Loucy (cell line): ENCODE measurements around the gene PRRX2.

Experiments used
- H2AFZ ChIP-seq: fragments of 200-600 bp; sonication (generic); 2 replicates; pipeline ENCODE4 v1.6.0; 2016; ENCODE audit warnings: antibody characterized with exemption, mild to moderate bottlenecking, low read length, moderate library complexity
- H3F3A ChIP-seq: fragments of 200-600 bp; 2 replicates; pipeline ENCODE4 v1.6.0; 2016; ENCODE audit warnings: antibody characterized with exemption, low read depth, mild to moderate bottlenecking
- H3K27me3 ChIP-seq: fragments of 200-600 bp; sonication (generic); 2 replicates; pipeline ENCODE4 v1.6.1; 2014; ENCODE audit warnings: low read length, mild to moderate bottlenecking; ENCODE audit not compliant: insufficient read depth, poor library complexity, severe bottlenecking
- H3K36me3 ChIP-seq: fragments of 200-600 bp; sonication (generic); 2 replicates; pipeline ENCODE4 v1.6.1; 2016; ENCODE audit warnings: low read length; ENCODE audit not compliant: insufficient read depth
- H3K4me1 ChIP-seq: fragments of 200-600 bp; sonication (generic); 2 replicates; pipeline ENCODE4 v1.5.1; 2014; ENCODE audit warnings: low read length, mild to moderate bottlenecking; ENCODE audit not compliant: insufficient read depth, poor library complexity, severe bottlenecking
- H3K4me2 ChIP-seq: fragments of 200-600 bp; sonication (generic); 2 replicates; pipeline ENCODE4 v1.6.0; 2014; ENCODE audit warnings: antibody characterized with exemption, low read length, low read depth, mild to moderate bottlenecking; ENCODE audit not compliant: poor library complexity, severe bottlenecking
- H3K4me3 ChIP-seq: fragments of 200-600 bp; sonication (generic); 2 replicates; pipeline ENCODE4 v1.5.1; 2014; ENCODE audit warnings: low read length, mild to moderate bottlenecking, mixed read lengths; ENCODE audit not compliant: poor library complexity, severe bottlenecking
- H3K79me2 ChIP-seq: fragments of 200-600 bp; sonication (generic); 2 replicates; pipeline ENCODE4 v1.6.1; 2014; ENCODE audit warnings: low read length; ENCODE audit not compliant: insufficient read depth
- H3K9ac ChIP-seq: fragments of 200-600 bp; sonication (generic); 2 replicates; pipeline ENCODE4 v1.6.0; 2014; ENCODE audit warnings: mild to moderate bottlenecking, low read depth, low read length, moderate library complexity; ENCODE audit not compliant: poor library complexity, severe bottlenecking
- H3K9me2 ChIP-seq: fragments of 200-600 bp; sonication (generic); replicated peaks from 2 replicates; pipeline ENCODE4 v1.6.1; 2016; ENCODE audit warnings: low read depth, low read length, mixed read lengths
- H3K9me3 ChIP-seq: fragments of 200-600 bp; sonication (generic); 2 replicates; pipeline ENCODE4 v1.6.1; 2014; ENCODE audit warnings: mild to moderate bottlenecking, antibody characterized with exemption, low read length, low read depth; ENCODE audit not compliant: insufficient read depth
- H4K20me1 ChIP-seq: fragments of 200-600 bp; sonication (generic); 2 replicates; pipeline ENCODE4 v1.6.0; 2014; ENCODE audit warnings: antibody characterized with exemption, low read length, mild to moderate bottlenecking; ENCODE audit not compliant: insufficient read depth, poor library complexity, severe bottlenecking
- CTCF ChIP-seq: fragments of 200-600 bp; sonication (generic); conservative IDR thresholded peaks from 2 replicates; pipeline ENCODE4 v1.5.1; 2014; ENCODE audit warnings: mild to moderate bottlenecking, antibody characterized with exemption, low read length
- EZH2phosphoT487 ChIP-seq: fragments of 200-600 bp; IDR thresholded peaks from 2 replicates; pipeline ENCODE4 v1.6.1; 2018; ENCODE audit warnings: antibody characterized with exemption, mild to moderate bottlenecking, moderate library complexity, borderline replicate concordance

Gene PRRX2

DNA sequence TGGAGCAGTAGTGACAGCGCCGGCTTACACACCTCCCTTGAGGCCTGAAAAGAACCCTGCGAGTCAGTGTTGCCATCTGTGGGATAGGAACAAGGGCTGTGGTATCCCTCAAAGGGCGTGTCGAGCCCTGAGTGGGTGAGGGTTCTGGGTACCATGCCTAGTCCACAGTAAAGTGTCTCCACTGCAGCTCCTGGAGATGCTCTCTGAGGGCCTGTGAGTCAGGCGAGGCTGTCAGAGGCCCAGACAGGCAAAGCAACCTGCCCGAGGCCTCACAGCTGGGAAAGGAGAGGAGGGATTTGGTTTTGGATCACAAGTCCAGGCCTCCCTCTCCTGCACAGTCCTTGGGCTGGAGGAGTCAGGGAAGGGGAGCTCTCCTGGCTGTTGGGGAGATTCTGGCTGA is 6.1 kb downstream of the PRRX2 start:
- Histone ChIP-seq H3K79me2 (no peaks in the 10 kb centered on the region), H2AFZ (no peak overlapping the region), H3K4me1 (no peaks in the 10 kb centered on the region), H3K9me3 (no peaks in the 10 kb centered on the region), H3K4me2 (no peak overlapping the region), H3K4me3 (no peak overlapping the region), H3K9ac (no peak overlapping the region), H3K27me3 (no peaks in the 10 kb centered on the region), H3K9me2 (no peaks in the 10 kb centered on the region), H3K36me3 (no peaks in the 10 kb centered on the region), H4K20me1 (no peaks in the 10 kb centered on the region), H3F3A (no peaks in the 10 kb centered on the region)
- no peak for TF ChIP-seq CTCF
- no peak for TF ChIP-seq EZH2phosphoT487

DNA sequence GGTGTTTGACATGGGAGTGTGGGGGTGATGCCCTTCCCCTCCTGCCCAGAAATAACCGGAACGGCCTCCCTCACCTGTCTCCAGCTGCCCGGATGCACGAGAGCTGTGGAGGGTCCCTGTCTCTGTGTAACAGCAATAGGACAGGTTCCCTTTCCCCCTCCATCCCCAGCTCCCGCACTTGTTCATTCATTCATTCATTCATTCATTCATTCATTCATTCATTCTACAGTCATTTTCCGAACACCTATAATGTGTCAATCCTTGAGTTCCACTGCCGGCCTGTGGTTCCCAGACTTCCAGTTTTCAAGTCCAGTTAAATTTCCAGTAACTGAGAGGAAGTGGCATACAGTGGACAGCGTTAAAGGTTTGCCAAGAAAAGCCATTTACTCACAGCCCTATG is 7.3 kb downstream of the PRRX2 start:
- no peak for TF ChIP-seq EZH2phosphoT487
- no peak for TF ChIP-seq CTCF

DNA sequence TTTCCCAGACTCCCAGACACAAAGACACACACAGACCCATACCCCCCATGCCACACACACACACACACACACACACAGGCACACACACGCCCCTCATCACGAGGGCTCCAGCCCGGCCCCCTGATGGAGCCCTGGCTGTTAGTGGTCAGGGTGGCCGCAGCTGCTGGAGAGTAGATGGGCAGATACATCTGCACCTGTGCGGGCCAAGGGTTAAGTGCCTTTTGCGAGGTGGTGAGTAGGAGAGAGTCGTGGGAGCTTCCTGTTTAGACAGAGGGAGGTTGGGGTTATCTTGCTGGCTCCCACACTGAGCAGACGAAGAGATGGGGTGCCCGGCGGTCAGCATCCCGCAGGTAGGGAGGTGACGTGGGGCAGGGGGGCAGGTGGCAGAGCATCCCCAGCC is 8.2 kb downstream of the PRRX2 start:
- no peaks in the 10 kb centered on the region for H3K9me2 ChIP-seq
- H3K4me2 ChIP-seq = no peak overlapping the region
- H2AFZ ChIP-seq = no peak overlapping the region
- no peaks in the 10 kb centered on the region for H3K36me3 ChIP-seq
- no peak overlapping the region for H3K4me3 ChIP-seq
- H3K27me3 ChIP-seq = no peaks in the 10 kb centered on the region
- no peaks in the 10 kb centered on the region for H3K79me2 ChIP-seq
- no peaks in the 10 kb centered on the region for H3K4me1 ChIP-seq
- H3F3A ChIP-seq = no peaks in the 10 kb centered on the region
- H4K20me1 ChIP-seq = no peaks in the 10 kb centered on the region
- no peak overlapping the region for H3K9ac ChIP-seq
- H3K9me3 ChIP-seq = no peaks in the 10 kb centered on the region
- TF ChIP-seq CTCF (no peak), EZH2phosphoT487 (no peak)

More for the DNA sequence above, 7.3 kb downstream of the PRRX2 start:
- H3K4me2 ChIP-seq = no peak overlapping the region
- no peaks in the 10 kb centered on the region for H3K79me2 ChIP-seq
- H3K9me2 ChIP-seq = no peaks in the 10 kb centered on the region
- no peaks in the 10 kb centered on the region for H4K20me1 ChIP-seq
- H3K27me3 ChIP-seq = no peaks in the 10 kb centered on the region
- no peak overlapping the region for H3K4me3 ChIP-seq
- H3K9ac ChIP-seq = no peak overlapping the region
- no peaks in the 10 kb centered on the region for H3K36me3 ChIP-seq
- no peaks in the 10 kb centered on the region for H3K9me3 ChIP-seq
- H2AFZ ChIP-seq = no peak overlapping the region
- H3F3A ChIP-seq = no peaks in the 10 kb centered on the region
- no peaks in the 10 kb centered on the region for H3K4me1 ChIP-seq
